ENCODE results near the gene SARM1.
"Not testable (repeated sequence)": the region's sequence is repeated elsewhere in the genome, so short reads cannot be mapped to it uniquely, and the experiment has no call there.

SARM1 gene

DNA sequence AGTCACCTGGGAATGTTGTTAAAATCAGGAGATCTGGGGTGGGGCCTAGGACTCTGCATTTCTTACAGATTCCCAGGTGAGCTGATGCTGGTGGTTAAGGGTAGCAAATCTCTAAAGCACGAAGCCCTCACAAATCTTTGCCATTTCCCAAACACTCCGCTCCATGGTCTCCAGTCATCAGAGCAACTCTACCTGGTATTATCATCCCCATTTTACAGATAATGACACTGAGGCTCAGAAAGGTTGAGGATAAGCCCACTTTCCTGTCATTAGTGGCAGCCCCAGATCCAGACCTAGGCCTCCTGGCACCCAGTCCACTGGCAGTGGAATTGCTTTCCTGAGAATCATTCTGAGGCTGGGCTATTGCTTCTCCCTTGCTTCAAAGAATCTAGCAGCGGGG, 25.8 kb downstream of the SARM1 start:
- no peak for DNase-seq

DNA sequence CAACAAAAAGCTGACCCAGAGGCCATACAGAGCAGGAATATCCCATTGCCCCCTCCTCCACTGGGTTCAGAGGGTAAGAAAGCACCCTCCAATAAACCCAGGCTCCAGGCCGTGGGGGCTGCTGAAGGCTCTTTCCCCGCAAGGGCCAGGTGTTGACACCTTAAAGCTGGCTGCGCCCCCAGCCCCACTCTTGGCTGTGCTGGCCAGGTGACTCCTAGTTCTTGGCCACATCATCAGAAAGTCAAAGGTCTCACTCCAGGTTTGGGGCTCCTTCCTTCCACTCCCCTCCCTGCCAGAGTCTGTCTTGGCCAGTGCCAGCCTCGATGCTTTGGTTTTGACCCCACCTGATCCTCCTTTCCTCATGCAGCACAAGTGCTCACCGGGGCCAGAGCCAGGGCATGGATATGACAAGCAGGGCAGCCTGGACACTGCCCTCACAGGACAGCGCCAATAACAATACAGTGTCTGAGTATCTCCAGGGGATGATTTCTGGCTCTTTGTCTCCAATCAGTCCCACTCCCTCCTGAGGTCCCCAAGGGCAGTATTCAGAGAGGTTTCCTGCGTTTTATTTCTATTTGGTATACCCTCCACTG, 26.3 kb downstream of the SARM1 start:
- no peak for DNase-seq

DNA sequence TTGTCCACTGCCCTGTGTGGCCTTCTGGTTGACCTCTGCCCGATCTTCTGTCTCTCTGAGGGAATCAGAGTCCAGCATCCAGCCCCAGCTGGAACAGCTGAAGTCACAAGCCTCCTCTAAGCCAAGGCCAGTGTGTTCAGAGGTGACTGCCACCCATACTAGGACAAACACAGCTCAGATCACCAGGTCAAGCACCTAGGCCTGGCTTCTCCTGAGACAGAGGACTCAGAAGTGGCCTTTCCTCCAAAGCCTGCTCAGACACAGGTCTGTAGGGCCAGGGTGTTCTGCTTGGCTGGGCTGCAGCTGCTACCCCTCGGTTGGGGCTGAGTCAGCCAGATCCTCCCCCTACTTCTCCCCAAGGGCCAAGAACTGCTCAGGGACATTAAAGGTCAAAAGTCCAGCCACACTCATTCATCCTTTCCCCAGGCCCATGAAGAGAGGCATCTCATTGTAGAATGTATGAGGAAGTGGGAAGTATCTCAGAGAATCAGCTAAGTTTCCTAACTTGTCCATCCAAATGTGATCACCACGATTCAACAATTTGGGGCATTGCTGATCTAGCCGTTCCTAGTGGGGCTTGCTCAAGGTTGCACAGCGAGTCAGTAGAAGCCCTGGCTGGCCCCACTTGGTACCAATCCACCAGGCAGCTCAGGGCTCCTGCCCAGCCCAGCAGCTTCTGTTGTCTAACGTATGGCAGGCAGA, 26.9 kb downstream of the SARM1 start:
- no peak for DNase-seq

GRCh38 chr17:28399808-28400207, 28.3 kb downstream of the SARM1 start:
- DNase-seq: no peak

DNA sequence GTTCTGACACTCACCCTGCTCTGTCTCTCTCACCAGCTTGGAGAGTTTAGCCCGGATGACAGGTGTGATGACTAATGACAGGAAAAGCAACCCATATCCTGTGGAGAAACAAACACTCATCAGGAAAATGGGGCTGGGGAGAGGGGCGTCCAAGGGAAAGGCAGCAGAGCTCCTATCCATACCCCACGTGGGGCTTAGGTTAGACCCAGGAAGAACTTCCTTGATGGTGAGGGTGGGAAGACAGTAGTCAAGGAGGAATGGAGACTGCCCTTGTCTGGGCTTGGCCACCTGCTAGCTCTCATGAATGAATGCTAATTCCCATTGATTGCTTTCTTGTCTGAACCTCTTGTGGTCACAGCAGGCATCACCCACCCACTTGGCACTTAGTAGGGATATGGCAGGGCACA, 30.7 kb downstream of the SARM1 start:
- no peak for DNase-seq

DNA sequence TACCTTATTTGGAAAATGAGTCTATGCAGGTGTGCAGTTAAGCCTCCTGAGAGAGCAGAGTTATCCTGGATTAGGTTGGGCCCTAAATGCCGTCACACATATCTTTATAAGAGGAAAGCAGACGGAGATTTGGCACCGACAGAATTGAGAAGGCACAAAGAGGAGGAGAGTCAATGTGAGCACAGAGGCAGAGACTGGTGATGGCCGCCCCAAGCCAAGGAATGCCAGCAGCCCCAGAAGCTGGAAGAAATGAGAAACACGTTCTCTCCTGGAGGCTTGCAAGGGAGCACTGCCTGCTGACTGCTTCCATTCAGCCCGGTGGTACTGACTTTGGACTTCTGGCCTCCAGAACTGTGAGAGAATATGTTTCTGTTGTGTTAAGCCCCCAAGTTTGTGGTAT, 31.4 kb downstream of the SARM1 start:
- no peak for DNase-seq

DNA sequence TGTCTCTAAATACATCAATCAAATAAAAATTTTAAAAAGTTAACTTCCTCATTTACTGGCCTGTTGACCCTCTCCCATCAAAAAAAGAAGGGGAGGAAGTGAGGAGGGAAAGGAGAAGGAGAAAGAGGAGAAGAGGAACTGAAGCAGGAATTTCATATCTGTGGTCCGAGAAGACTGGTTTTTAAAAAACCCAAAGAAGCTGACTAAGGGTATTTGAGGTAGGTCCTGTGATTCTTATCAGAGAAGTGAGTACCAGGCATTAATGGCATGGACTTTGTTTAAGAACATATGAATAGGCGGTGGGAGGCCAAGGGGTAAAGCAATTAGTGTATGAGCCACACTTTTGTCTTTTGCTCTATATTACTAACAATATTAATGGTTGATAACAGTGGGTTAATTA, 32.5 kb downstream of the SARM1 start:
- no peak for DNase-seq

- DNase-seq: no peak
These were observed 32.9 kb downstream of the SARM1 start for GRCh38 chr17:28404461-28404811.

GRCh38 chr17:28404812-28405570, 33.5 kb downstream of the SARM1 start:
- no peak for DNase-seq

DNA sequence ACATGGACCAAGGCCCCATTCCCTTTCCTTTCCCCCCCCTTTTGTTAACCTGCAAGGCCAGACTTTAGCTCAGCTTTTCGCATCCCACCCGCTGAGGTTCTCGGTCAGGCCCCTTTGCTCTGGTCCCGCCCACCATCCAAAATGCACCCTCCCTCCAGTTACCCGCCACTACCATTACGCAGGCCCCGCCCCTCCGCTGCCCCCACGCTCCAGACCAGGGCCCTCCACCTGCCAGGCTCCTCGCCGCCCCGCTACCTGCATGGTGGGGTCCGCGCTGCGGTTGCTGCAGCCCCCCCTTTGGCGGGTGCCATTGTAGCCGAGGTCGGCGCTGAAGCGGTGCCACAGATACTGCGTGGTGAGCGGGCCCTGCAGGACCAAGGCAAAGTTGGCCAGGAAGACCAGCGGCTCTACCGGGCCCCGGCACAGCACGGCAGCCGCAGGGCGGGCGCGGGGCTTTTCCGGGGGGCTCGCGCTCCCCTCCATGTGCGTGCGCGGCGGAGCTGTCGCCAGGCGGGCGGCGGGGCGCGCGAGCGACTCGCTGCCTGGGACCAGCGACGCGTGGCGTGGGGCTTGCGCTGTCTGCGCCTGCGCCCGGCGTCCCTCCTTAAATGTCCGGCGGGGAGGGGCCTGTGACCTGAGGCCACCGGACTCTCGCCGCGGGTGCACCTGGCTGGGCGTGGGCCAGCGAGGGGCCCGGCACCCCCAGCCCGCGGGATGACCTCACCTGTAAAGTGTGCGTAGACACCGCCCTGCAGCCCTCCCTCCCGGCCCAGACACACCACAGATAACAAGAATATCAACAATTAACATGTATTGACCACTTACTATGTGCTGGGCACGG, 34.4 kb downstream of the SARM1 start, which contains the start of gene SLC46A1:
Gene SLC46A1 (minus strand): TSS at position 581 of the 841 bp plus-strand sequence. CDS start 98 bp downstream, at position 483.
- peak; percentile 73 to 78 for DNase-seq

DNA sequence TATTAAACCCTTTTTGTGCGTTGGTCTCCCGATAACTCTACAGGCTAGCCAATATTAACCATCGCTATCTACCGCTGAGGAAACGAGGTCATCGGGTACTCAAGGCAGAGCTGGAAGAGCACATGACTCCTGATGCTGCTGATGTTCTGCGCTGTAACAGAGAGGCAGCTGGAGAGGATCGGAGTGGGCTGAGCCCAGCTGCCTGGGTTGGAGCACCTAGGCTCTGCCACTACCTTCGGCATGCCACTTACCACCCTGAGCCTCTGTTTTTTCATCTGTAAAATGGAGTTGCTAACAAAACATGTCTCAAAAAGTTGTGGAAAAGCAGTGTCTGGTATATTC, 35.0 kb downstream of the SARM1 start:
- no peak for DNase-seq

DNA sequence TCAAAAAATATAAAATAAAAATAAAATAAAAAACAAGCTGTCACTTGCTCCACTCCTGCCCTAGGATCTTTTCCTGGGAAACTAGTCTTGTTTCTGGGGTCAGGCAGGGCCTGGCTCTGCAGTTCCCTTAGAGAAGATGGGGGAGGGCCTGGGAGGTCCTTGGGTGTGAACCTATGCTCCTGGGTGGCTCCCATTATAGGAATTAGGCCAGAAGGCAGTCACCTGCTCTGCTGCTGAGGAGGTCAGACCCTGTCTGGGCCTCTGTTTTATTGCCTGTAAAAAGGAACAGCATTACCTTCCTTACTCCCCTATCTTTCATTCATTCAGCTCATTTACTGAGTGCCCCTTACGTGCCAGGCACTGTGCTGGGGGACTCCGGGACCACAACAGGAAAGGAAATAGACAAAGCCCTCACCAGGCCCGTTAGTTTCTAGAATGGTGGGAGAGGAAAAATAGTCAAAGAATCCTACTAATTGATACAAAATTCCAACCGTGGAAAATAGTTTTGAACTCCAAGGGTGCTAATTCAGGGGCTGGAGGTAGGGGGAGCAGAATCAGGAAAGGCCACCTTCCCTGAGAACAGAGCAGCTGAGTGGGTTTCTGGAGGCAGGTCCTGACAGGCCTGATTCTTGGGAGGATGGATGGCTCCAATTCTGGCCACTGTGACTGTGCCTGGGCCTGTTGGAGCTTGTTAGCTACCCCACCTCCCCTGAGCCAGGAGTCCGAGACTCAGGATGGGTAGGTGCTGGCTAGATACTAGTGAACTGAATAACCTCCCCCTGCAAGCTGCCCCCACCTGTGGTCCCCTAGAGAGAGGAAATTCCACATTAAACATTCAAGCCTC, 35.9 kb downstream of the SARM1 start:
- DNase-seq: no peak

DNA sequence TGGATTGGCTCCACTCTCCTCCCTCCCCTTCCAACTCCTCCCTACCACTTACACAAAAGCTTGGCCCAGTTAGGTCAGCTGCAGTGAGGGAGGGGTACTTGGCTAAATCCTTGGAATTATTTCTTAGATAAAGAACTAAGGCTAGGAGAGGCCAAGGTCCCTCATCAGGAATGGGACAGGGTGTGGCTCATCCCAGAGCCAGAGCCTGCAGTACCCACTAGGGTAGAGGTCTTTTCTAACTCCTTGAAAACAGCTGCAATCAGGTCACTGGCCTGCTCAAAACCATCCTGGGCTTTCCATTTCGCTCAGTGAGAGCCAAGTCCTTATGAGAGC, 36.4 kb downstream of the SARM1 start:
- no peak for DNase-seq

DNA sequence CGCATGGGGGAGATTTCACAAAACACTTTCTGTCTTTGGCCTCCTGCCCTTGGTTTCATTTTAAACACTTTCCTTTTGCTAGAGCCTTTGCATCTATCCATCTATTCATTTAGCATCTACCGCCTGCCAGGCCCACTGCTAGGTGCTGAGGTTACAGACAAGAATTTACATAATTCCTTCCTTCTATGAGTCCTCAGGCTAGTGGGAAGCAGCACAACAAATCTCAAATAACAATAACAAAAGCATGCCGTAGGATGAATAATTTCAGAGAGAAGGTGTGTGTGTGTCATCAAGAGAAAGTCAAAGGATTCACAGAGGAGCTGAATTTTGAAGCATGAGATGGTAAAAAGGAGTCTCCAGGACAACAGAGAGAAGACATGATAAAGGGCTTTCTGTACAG, 40.6 kb downstream of the SARM1 start:
- no peak for DNase-seq

DNA sequence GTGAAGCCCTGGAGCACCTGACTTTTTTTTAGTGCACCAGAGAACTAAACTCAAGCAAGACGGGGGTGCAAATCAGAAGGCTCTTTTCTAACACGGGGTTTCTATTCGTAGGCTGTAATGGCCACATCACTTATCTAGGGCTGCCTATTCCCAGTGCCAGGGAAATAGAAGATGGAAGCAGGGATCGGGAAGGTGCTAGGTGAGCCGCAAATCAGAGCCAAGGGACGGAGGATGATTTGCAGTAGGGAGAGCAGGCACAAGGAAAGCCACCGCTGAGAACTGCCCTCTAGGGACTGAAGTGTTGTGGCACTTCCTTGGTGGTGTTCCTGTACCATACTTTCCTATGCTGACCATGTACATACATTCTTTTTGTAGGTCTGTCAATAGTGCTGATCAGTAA, 42.3 kb downstream of the SARM1 start:
- DNase-seq: no peak

GRCh38 chr17:28415886-28416285, 44.4 kb downstream of the SARM1 start:
- DNase-seq: no peak

DNA sequence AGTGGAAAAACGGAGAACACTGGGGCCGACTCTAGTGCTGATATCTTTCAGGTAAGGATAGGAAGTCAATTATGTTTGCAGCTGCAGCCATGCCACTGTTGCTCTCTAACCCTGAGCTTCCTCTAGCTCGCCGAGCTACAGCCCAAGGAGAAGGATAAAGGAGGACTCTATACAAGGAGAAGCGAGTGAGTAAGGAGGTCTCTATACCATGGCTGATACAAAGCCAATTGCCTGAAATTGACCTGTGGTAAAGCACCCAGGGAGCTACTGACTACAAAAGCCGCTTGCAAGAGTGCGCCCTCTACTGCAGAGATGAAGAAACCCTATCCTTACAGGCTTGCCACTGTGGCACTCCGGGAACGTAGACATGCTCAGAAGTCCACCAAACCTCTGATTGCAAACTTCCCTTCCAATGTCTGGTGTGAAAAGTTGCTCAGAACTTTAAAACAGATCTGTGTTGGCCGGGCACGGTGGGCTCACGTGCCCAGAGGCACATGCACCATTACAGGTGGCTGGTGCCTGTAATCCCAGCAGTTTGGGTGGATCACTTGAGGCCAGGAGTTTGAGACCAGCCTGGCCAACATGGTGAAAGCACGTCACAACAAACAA, 45.3 kb downstream of the SARM1 start:
- peak; percentile 54 to 56 for DNase-seq

DNA sequence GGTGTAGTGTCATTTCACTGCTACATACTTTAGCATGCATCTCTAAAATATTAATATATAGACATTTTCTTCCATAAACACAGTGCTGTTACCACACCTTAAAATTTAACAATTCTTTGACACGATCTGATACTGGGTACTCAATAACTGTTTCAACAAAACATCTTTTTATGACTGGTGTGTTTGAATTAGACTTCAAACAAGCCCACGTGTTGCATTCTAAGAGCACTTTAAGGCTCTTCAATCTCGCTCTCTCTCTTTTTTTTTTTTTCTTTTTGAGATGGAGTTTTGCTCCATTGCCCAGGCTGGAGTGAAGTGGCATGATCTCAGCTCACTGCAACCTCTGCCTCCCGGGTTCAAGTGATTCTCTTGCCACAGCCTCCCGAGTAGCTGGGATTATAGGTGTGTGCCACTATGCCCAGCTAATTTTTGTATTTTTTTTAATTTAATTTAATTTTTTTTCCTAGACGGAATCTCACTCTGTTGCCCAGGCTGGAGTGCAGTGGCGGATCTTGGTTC, 50.4 kb downstream of the SARM1 start:
- no peak for DNase-seq

- no peak for DNase-seq
These were observed 53.7 kb downstream of the SARM1 start for GRCh38 chr17:28425206-28425605.

GRCh38 chr17:28426081-28426519, 54.6 kb downstream of the SARM1 start:
- peak in 1 of 2 donors; percentile 20 for DNase-seq

- no peak for DNase-seq
These were observed 55.9 kb downstream of the SARM1 start for GRCh38 chr17:28427371-28427770.

DNA sequence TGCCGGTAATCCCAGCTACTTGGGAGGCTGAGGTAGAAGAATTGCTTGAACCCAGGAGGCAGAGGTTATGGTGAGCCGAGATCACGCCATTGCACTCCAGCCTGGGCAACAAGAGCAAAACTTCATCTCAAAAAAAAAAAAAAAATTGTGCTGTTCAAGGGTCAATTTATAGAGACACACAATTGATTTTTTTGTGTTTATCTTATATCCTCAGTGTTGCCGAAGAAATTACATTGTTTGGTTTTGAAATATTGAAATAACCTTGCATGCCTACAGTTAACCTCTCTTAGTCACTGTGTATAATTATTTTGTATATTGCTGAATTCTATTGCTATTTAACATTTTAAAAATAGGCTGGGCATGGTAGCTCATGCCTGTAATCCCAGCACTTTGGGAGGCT, 56.5 kb downstream of the SARM1 start:
- DNase-seq: not testable (repeated sequence)

Measured in stimulated activated CD4-positive, alpha-beta T cell treated with anti-CD3 and anti-CD28 coated beads, Interleukin-2, amount 100 ng/mL, for 24 hours (primary cell).